Mesendoderm (in vitro differentiated cells): Measurements from ENCODE around the gene CD83.

Experiments
- DNase-seq: peaks from one replicate; pipeline ENCODE4 v3.0.0; 2013
- H2AK5ac ChIP-seq: 2 replicates; pipeline ENCODE4 v1.6.1; 2013; ENCODE audit warnings: low read length, inconsistent platforms
- H2BK120ac ChIP-seq: 2 replicates; pipeline ENCODE4 v1.6.1; 2013; ENCODE audit warnings: low read depth, mild to moderate bottlenecking, low read length, moderate library complexity, mixed read lengths
- H2BK15ac ChIP-seq: replicated peaks from 2 replicates; pipeline ENCODE4 v1.6.1; 2013; ENCODE audit warnings: low read depth, mild to moderate bottlenecking, moderate library complexity
- H2BK5ac ChIP-seq: 2 replicates; pipeline ENCODE4 v1.6.1; 2013; ENCODE audit warnings: low read length, inconsistent platforms
- H3K18ac ChIP-seq: 2 replicates; pipeline ENCODE4 v1.6.1; 2013; ENCODE audit warnings: mild to moderate bottlenecking, low read length, mixed read lengths
- H3K23ac ChIP-seq: one replicate; pipeline ENCODE4 v1.6.1; 2013; ENCODE audit warnings: low read length
- H3K27ac ChIP-seq: 2 replicates; pipeline ENCODE4 v1.5.1; 2013; ENCODE audit warnings: low read depth, mild to moderate bottlenecking, inconsistent platforms, low read length, moderate library complexity
- H3K27me3 ChIP-seq: 2 replicates; pipeline ENCODE4 v1.6.1; 2013; ENCODE audit warnings: low read length, control low read depth, mild to moderate bottlenecking, inconsistent platforms; ENCODE audit not compliant: insufficient read depth, poor library complexity
- H3K36me3 ChIP-seq: 2 replicates; pipeline ENCODE4 v1.6.1; 2013; ENCODE audit warnings: low read length, inconsistent platforms; ENCODE audit not compliant: control insufficient read depth, insufficient read depth
- H3K4ac ChIP-seq: one replicate; pipeline ENCODE4 v1.6.1; 2013; ENCODE audit warnings: low read depth, mild to moderate bottlenecking, low read length, moderate library complexity
- H3K4me1 ChIP-seq: 2 replicates; pipeline ENCODE4 v1.6.1; 2013; ENCODE audit warnings: low read depth, low read length, inconsistent platforms; ENCODE audit not compliant: control insufficient read depth
- H3K4me2 ChIP-seq: 2 replicates; pipeline ENCODE4 v1.6.1; 2013; ENCODE audit warnings: low read length
- H3K4me3 ChIP-seq: 2 replicates; pipeline ENCODE4 v1.5.1; 2013; ENCODE audit warnings: mild to moderate bottlenecking, low read length
- H3K56ac ChIP-seq: one replicate; pipeline ENCODE4 v1.6.1; 2013; ENCODE audit warnings: low read length
- H3K79me1 ChIP-seq: 2 replicates; pipeline ENCODE4 v1.6.1; 2013; ENCODE audit warnings: low read length, inconsistent platforms
- H3K79me2 ChIP-seq: 2 replicates; pipeline ENCODE4 v1.6.1; 2013; ENCODE audit warnings: mild to moderate bottlenecking, low read length; ENCODE audit not compliant: control insufficient read depth, insufficient read depth
- H3K9ac ChIP-seq: 2 replicates; pipeline ENCODE4 v1.6.1; 2013; ENCODE audit warnings: low read length, inconsistent platforms
- H4K5ac ChIP-seq: one replicate; pipeline ENCODE4 v1.6.1; 2013; ENCODE audit warnings: low read length
- H4K8ac ChIP-seq: one replicate; pipeline ENCODE4 v1.6.1; 2013; ENCODE audit warnings: low read depth, mild to moderate bottlenecking, control low read depth, low read length, moderate library complexity
- WGBS: extraction: QIAGEN DNeasy Blood & Tissue Kit; methylation state at CpG from one replicate; pipeline ENCODE4 v1.1.7; 2013; ENCODE audit warnings: low lambda C conversion rate, missing lambda C conversion rate; ENCODE audit not compliant: insufficient coverage; ENCODE audit errors: extremely low coverage; 5-methylcytosine and 5-hydroxymethylcytosine counted together

Gene CD83

GRCh38 chr6:14170128-14170527 lies 52.6 kb downstream of the CD83 start:
- no CpG with 5 or more reads among the region's 3 CpGs for WGBS
- Histone ChIP-seq H4K5ac (no peak overlapping the region), H2BK15ac (no peak overlapping the region)

GRCh38 chr6:14172562-14172961 lies 55.0 kb downstream of the CD83 start:
- Histone ChIP-seq H4K8ac (no peak overlapping the region), H3K79me1 (no peaks in the 10 kb centered on the region), H2BK120ac (no peak overlapping the region), H3K27ac (no peak overlapping the region), H3K9ac (no peak overlapping the region), H3K27me3 (no peaks in the 10 kb centered on the region), H3K4me1 (no peaks in the 10 kb centered on the region), H3K23ac (no peak overlapping the region), H3K4me2 (no peak overlapping the region), H2BK15ac (no peak overlapping the region), H3K18ac (no peak overlapping the region), H3K4ac (no peak overlapping the region), H3K36me3 (no peaks in the 10 kb centered on the region), H2AK5ac (no peak overlapping the region), H2BK5ac (no peak overlapping the region), H4K5ac (no peak overlapping the region), H3K79me2 (no peaks in the 10 kb centered on the region), H3K56ac (no peak overlapping the region), H3K4me3 (no peak overlapping the region)
- WGBS: no CpG with 5 or more reads among the region's 1 CpG
- DNase-seq: no peak

More at GRCh38 chr6:14170128-14170527, 52.6 kb downstream of the CD83 start:
- H3K23ac ChIP-seq: no peak overlapping the region
- H4K8ac ChIP-seq: no peak overlapping the region
- H3K79me2 ChIP-seq: no peaks in the 10 kb centered on the region
- H3K4me1 ChIP-seq: no peaks in the 10 kb centered on the region
- no peak overlapping the region for H2AK5ac ChIP-seq
- no peak overlapping the region for H3K27ac ChIP-seq
- no peak overlapping the region for H2BK120ac ChIP-seq
- H3K4me2 ChIP-seq: no peak overlapping the region
- H3K18ac ChIP-seq: no peak overlapping the region
- H3K36me3 ChIP-seq: no peaks in the 10 kb centered on the region
- H3K4me3 ChIP-seq: no peak overlapping the region
- no peak overlapping the region for H3K9ac ChIP-seq
- no peak for DNase-seq
- H3K56ac ChIP-seq: no peak overlapping the region
- no peak overlapping the region for H3K4ac ChIP-seq
- H3K27me3 ChIP-seq: no peaks in the 10 kb centered on the region
- H3K79me1 ChIP-seq: no peaks in the 10 kb centered on the region
- no peak overlapping the region for H2BK5ac ChIP-seq

GRCh38 chr6:14174226-14174625 lies 56.7 kb downstream of the CD83 start:
- Histone ChIP-seq H2BK120ac (no peak overlapping the region), H2AK5ac (no peak overlapping the region), H3K4me1 (no peaks in the 10 kb centered on the region), H3K23ac (no peak overlapping the region), H3K36me3 (no peaks in the 10 kb centered on the region), H3K27me3 (no peaks in the 10 kb centered on the region), H3K79me1 (no peaks in the 10 kb centered on the region), H4K8ac (no peak overlapping the region), H2BK15ac (no peak overlapping the region), H3K9ac (no peak overlapping the region), H3K18ac (no peak overlapping the region), H4K5ac (no peak overlapping the region), H2BK5ac (no peak overlapping the region), H3K4ac (no peak overlapping the region), H3K27ac (no peak overlapping the region), H3K4me2 (no peak overlapping the region), H3K56ac (no peak overlapping the region), H3K79me2 (no peaks in the 10 kb centered on the region), H3K4me3 (no peak overlapping the region)
- WGBS: no CpG with 5 or more reads among the region's 3 CpGs
- DNase-seq: no peak

- no peaks in the 10 kb centered on the region for H3K79me2 ChIP-seq
- no peak overlapping the region for H3K4ac ChIP-seq
- no peak overlapping the region for H3K18ac ChIP-seq
- H3K4me2 ChIP-seq: no peak overlapping the region
- H3K9ac ChIP-seq: no peak overlapping the region
- no peak overlapping the region for H4K5ac ChIP-seq
- H3K27ac ChIP-seq: no peak overlapping the region
- no peak overlapping the region for H4K8ac ChIP-seq
- H3K23ac ChIP-seq: no peak overlapping the region
- H3K56ac ChIP-seq: no peak overlapping the region
- no peak overlapping the region for H2AK5ac ChIP-seq
- no CpG with 5 or more reads among the region's 4 CpGs for WGBS
- no peak for DNase-seq
- H2BK120ac ChIP-seq: no peak overlapping the region
- H3K79me1 ChIP-seq: no peaks in the 10 kb centered on the region
- H2BK15ac ChIP-seq: no peak overlapping the region
- no peak overlapping the region for H2BK5ac ChIP-seq
- no peaks in the 10 kb centered on the region for H3K36me3 ChIP-seq
- no peak overlapping the region for H3K4me3 ChIP-seq
- H3K4me1 ChIP-seq: no peaks in the 10 kb centered on the region
- no peaks in the 10 kb centered on the region for H3K27me3 ChIP-seq
Measured at GRCh38 chr6:14174996-14175395, 57.4 kb downstream of the CD83 start.

GRCh38 chr6:14176429-14176828 lies 58.9 kb downstream of the CD83 start:
- H3K36me3 ChIP-seq: no peaks in the 10 kb centered on the region
- H3K79me2 ChIP-seq: no peaks in the 10 kb centered on the region
- no peak overlapping the region for H3K4me2 ChIP-seq
- no peak overlapping the region for H3K56ac ChIP-seq
- H3K27me3 ChIP-seq: no peaks in the 10 kb centered on the region
- no peak overlapping the region for H2BK15ac ChIP-seq
- H3K4ac ChIP-seq: no peak overlapping the region
- no peak overlapping the region for H2BK5ac ChIP-seq
- no CpG with 5 or more reads among the region's 7 CpGs for WGBS
- no peaks in the 10 kb centered on the region for H3K79me1 ChIP-seq
- no peak for DNase-seq
- H3K4me1 ChIP-seq: no peaks in the 10 kb centered on the region
- no peak overlapping the region for H3K9ac ChIP-seq
- no peak overlapping the region for H3K27ac ChIP-seq
- no peak overlapping the region for H3K23ac ChIP-seq
- H4K5ac ChIP-seq: no peak overlapping the region
- H2AK5ac ChIP-seq: no peak overlapping the region
- no peak overlapping the region for H3K4me3 ChIP-seq
- H3K18ac ChIP-seq: no peak overlapping the region
- no peak overlapping the region for H4K8ac ChIP-seq
- H2BK120ac ChIP-seq: no peak overlapping the region

DNA sequence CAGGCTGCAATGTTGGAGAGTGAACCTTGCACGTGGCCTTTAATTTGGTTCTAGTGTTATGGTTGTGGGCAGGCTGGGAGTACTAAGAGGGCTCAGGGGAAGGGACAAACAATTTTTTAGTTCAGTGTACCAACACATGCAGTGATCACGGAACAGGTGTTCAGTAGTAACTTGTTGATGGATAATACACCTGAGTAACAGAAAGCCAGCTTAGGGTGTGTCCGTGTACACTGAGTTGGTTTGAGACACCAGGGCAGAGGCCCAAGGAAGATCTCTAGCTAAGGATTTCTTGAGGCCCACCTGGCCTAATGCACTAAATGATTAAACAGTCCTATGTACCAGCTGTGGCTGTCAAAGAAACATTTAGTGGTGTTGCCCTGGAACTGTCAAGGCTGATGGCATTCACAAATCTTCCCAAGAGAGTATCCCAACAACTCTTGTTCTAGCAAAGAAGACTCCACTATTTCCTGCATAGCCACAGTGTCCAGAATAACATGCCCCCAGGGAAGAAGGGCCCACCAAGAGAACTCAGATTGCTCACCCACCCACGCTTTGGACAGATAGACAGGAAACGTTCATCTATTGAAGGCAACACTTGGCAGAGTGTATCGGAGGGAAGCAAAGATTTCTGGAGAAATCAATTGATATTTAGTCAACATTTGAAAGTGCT lies 60.0 kb downstream of the CD83 start:
- Histone ChIP-seq H3K27me3 (no peaks in the 10 kb centered on the region), H4K8ac (no peak overlapping the region), H3K4me2 (no peak overlapping the region), H3K56ac (no peak overlapping the region), H3K18ac (no peak overlapping the region), H3K4ac (no peak overlapping the region), H3K4me1 (no peaks in the 10 kb centered on the region), H2BK15ac (no peak overlapping the region), H2BK120ac (no peak overlapping the region), H3K79me1 (no peaks in the 10 kb centered on the region), H3K23ac (no peak overlapping the region), H3K79me2 (no peaks in the 10 kb centered on the region), H3K4me3 (no peak overlapping the region), H3K9ac (no peak overlapping the region), H2BK5ac (no peak overlapping the region), H4K5ac (no peak overlapping the region), H3K27ac (no peak overlapping the region), H2AK5ac (no peak overlapping the region), H3K36me3 (no peaks in the 10 kb centered on the region)
- WGBS: no CpG with 5 or more reads among the region's 6 CpGs
- DNase-seq: no peak
